ENCODE results near the gene TMEM131.
A peak's percentile ranks its signal among the peaks of the same experiment; 100 is the strongest.
"Not testable (repeated sequence)": the region's sequence is repeated elsewhere in the genome, so short reads cannot be mapped to it uniquely, and the experiment has no call there.

TMEM131 gene

DNA sequence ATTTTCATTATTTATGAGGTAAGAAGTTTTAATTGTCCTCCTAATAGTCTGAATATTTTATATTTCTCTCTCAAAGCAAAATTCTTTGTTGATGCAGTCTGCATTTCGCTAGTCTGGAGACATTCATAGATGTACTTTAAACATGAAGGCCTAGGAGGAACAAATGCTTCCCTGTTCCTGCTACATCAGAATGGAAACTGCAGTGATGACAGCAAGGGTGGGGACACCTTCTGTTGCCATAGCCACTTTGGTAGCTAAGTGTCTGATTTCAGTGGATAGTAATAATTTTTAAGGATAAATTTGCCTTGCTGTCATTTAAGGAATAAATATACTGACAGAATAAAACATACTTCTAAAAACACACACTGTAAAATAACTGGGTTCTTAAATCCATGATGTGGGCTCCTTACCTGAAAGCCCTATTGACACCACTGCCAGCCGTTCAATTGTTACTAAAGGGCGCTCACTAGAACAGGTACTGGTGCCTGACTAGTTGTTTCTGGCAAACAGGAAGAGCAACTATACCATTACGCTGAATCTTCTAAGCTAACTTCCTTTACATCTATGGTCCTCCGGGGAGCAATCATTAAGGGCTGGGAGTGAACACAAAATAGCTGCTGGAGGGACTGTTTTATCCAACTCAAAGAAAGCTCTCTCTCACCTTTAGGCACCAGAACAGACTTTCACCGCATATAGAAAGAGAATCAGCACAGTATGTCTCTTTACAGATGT is 88.2 kb downstream of the TMEM131 start:
- TF ChIP-seq JUND (IDR thresholded peaks at IDR 0.05; ENCODE audit: low read depth): no peak
- in situ Hi-C loops (cut with HindIII; ENCODE audit: low pct_unique_long_range_greater_than_20kb, low sequenced_read_pairs): no loop called here
- DNase-seq (ENCODE audit: low read depth in 1 of 2, low spot score in 1 of 2): no peak

DNA sequence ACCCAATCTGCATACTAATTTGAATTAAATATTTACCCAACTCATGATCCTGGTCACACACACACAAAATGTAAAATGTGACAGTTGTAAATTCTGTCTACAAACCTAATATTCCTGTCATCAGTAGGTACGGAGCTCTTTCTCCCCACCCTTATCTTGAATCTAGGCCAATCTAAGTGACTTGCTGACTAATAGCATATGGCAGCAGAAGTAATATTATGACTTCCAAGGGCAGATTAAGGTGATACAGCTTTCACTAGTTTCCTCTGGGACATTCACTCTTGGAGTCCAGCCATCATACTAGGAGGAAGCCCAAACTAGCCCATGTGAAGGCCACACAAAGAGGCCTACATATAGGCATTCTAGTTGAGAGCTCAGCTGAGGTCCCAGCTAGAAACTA is 89.4 kb downstream of the TMEM131 start:
- no peak for TF ChIP-seq JUND (IDR thresholded peaks at IDR 0.05; ENCODE audit: low read depth)
- in situ Hi-C loops (cut with HindIII; ENCODE audit: low pct_unique_long_range_greater_than_20kb, low sequenced_read_pairs): no loop called here
- no peak for DNase-seq (ENCODE audit: low read depth in 1 of 2, low spot score in 1 of 2)

DNA sequence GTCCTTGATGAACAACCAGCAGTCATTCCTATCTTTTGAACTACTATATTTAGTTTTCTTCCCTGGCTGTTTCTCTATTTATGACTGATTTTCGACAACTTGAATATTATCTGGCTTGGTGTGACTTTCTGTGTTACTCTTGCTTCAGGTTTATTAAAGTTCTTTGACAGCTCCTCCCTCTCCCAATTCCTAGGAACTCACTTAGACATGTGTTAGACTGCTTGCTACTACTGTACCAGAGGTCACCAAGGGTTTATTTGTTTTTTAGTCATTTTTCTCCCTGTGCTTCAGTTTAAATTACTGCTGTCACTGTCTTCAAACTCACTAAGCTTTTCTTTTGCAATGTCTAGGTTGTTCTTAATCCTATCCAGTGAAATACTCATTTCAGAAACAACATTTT is 90.5 kb downstream of the TMEM131 start:
- in situ Hi-C loops (cut with HindIII; ENCODE audit: low pct_unique_long_range_greater_than_20kb, low sequenced_read_pairs): no loop called here
- TF ChIP-seq JUND (IDR thresholded peaks at IDR 0.05; ENCODE audit: low read depth): no peak
- no peak for DNase-seq (ENCODE audit: low read depth in 1 of 2, low spot score in 1 of 2)

DNA sequence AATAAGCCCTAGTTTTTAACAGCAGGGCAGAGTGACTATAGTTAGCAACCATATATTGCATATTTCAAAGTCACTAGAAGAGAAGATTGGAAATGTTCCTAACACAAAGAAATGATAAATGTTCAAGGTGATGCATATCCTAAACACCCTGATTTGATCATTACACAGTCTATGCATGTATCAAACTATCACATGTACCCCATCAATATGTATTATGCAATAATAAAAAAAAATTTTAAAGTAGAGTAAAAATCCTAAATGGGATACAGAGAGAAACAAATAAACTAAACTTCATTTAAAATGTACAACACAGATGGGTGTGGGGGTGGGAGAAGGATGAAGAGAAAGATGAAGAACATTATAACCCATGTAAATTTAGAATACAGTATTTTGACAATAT is 93.9 kb downstream of the TMEM131 start:
- in situ Hi-C loops (cut with HindIII; ENCODE audit: low pct_unique_long_range_greater_than_20kb, low sequenced_read_pairs): no loop called here
- no peak for TF ChIP-seq JUND (IDR thresholded peaks at IDR 0.05; ENCODE audit: low read depth)
- DNase-seq (ENCODE audit: low read depth in 1 of 2, low spot score in 1 of 2): no peak

DNA sequence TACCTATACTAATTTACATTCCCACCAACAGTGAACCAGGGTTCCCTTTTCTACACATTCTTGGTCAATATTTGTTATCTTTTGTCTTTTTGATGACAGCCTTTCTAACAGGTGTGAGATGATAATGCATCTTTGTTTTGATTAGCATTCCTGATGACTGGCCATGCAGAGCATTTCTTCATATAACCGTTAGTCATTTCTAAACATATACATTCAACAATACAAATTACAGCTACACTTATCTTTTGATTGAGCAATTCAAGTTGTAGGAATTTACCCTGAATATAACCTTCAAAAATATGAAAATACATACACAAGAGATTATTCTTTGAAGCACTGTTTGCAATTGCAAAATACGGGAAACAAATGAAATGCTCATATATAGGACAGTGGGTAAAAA is 94.9 kb downstream of the TMEM131 start:
- in situ Hi-C loops (cut with HindIII; ENCODE audit: low pct_unique_long_range_greater_than_20kb, low sequenced_read_pairs): no loop called here
- DNase-seq (ENCODE audit: low read depth in 1 of 2, low spot score in 1 of 2): no peak
- no peak for TF ChIP-seq JUND (IDR thresholded peaks at IDR 0.05; ENCODE audit: low read depth)

DNA sequence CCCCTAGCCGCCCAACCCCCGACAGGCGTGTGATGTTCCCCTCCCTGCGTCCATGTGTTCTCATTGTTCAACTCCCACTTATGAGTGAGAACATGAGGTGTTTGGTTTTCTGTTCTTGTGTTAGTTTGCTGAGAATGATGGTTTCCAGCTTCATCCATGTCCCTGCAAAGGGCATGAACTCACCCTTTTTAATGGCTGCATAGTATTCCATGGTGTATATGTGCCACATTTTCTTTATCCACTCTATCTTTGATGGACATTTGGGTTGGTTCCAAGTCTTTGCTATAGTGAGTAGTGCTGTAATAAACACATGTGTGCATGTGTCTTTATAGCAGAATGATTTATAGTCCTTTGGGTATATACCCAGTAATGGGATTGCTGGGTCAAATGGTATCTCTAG is 102.7 kb downstream of the TMEM131 start:
- DNase-seq (ENCODE audit: low read depth in 1 of 2, low spot score in 1 of 2); in situ Hi-C loops (cut with HindIII; ENCODE audit: low pct_unique_long_range_greater_than_20kb, low sequenced_read_pairs): not testable (repeated sequence)

DNA sequence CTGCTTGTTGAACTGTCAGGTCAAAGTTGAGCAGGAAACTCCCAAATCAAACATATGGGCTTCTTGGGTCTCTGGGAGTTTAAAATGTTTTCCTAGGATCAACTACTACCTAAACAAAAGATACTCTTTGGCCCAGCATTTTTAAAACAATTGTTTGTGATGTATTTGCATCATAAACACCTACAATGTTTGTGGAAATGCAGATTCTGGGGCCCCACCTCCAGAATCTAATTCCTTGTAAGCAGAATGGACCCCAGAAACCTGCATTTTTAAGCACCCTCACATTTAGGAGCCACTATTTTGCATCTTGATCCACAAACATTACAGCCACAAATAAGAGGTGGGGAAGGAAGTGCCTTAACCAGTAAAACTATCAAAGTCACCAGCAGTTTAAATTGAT is 104.1 kb downstream of the TMEM131 start:
- in situ Hi-C loops (cut with HindIII; ENCODE audit: low pct_unique_long_range_greater_than_20kb, low sequenced_read_pairs): no loop called here
- DNase-seq (ENCODE audit: low read depth in 1 of 2, low spot score in 1 of 2): no peak
- no peak for TF ChIP-seq JUND (IDR thresholded peaks at IDR 0.05; ENCODE audit: low read depth)

DNA sequence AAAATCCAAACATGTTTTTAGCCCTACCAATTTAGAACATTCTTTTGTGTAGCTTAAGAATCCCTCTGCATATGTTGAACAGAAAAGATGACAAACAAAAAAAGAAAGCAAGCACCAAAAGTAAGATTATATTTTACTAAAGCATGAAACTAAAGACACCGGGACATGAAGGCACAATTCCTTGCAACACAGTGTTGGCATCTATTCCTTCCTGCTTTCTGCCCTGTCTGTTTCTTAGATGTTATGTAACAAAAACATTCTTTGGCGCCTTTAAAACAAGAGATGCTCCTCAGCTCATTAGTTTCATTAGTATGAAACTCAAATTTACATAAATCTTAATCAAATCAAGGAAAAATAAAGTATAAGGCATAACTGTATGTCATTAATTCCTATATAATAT is 106.6 kb downstream of the TMEM131 start:
- no peak for DNase-seq (ENCODE audit: low read depth in 1 of 2, low spot score in 1 of 2)
- in situ Hi-C loops (cut with HindIII; ENCODE audit: low pct_unique_long_range_greater_than_20kb, low sequenced_read_pairs): no loop called here
- no peak for TF ChIP-seq JUND (IDR thresholded peaks at IDR 0.05; ENCODE audit: low read depth)

DNA sequence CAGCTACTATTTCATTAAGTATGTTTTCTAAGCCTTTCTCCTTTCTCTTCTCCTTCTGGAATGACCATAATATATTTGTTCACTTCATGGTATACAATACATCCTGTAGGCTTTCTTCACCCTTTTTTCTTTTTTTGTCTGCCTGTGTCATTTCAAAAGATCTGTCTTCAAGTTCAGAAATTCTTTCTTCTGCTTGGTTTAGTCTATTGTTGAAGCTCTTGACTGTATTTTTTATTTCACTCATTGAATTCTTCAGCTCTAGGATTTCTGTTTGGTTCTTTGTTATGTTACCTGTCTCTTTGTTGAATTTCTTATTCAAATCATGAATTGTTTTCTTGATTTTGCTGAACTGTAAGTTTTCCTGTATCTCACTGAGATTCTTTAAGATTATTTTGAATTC is 109.9 kb downstream of the TMEM131 start:
- TF ChIP-seq JUND (IDR thresholded peaks at IDR 0.05; ENCODE audit: low read depth): no peak
- in situ Hi-C loops (cut with HindIII; ENCODE audit: low pct_unique_long_range_greater_than_20kb, low sequenced_read_pairs): no loop called here
- DNase-seq (ENCODE audit: low read depth in 1 of 2, low spot score in 1 of 2): no peak

DNA sequence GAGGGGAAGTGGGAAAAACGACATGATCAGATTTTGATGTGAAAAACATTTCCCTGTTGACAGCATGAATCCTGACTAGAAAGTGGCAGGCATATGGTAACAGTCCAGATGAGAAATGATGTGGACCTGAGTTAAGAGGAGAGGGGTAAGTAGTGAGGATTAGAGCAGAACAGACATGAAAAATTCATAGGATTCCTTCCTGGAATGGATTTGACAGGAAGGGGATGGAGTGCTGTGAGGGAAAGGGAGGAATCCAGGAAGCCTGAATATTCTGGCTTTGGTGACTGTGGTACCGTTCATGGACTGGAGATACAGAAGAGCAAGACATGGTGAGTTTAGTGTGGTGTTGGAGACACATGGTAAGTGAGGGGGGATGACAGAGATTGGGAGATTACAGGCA is 115.4 kb downstream of the TMEM131 start:
- in situ Hi-C loops (cut with HindIII; ENCODE audit: low pct_unique_long_range_greater_than_20kb, low sequenced_read_pairs): no loop called here
- no peak for TF ChIP-seq JUND (IDR thresholded peaks at IDR 0.05; ENCODE audit: low read depth)
- DNase-seq (ENCODE audit: low read depth in 1 of 2, low spot score in 1 of 2): no peak

DNA sequence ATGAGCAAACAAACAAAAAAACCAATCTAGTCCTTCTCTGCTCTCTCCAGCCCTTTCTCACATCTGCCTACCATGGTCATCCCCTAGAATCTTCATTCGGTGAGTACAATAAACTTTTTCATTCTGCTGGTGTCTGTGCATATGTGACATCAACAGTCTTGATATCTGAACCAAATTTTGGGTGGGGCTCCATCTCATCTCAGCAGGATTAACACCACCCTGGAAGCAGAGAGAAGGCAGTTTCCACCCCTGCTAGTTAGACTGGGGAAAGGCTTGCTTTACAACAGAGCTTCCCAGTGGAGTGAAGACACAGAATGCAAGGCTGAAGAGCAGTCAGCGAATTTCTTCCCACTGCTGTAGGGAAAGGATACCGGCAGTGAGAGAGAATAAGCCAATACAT is 116.9 kb downstream of the TMEM131 start:
- DNase-seq (ENCODE audit: low read depth in 1 of 2, low spot score in 1 of 2): no peak
- in situ Hi-C loops (cut with HindIII; ENCODE audit: low pct_unique_long_range_greater_than_20kb, low sequenced_read_pairs): no loop called here
- no peak for TF ChIP-seq JUND (IDR thresholded peaks at IDR 0.05; ENCODE audit: low read depth)

DNA sequence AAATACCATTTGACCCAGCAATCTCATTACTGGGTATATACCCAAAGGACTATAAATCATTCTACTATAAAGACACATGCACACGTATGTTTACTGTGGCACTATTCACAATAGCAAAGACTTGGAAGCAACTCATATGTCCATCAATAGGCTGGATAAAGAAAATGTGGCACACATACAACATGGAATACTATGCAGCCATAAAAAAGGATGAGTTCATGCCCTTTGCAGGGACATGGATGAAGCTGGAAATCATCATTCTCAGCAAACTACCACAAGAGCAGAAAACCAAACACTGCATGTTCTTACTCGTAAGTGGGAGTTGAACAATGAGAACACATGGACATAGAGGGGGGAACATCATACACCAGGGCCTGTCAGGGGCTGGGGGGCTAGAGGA is 117.4 kb downstream of the TMEM131 start:
- in situ Hi-C loops (cut with HindIII; ENCODE audit: low pct_unique_long_range_greater_than_20kb, low sequenced_read_pairs); DNase-seq (ENCODE audit: low read depth in 1 of 2, low spot score in 1 of 2): not testable (repeated sequence)

DNA sequence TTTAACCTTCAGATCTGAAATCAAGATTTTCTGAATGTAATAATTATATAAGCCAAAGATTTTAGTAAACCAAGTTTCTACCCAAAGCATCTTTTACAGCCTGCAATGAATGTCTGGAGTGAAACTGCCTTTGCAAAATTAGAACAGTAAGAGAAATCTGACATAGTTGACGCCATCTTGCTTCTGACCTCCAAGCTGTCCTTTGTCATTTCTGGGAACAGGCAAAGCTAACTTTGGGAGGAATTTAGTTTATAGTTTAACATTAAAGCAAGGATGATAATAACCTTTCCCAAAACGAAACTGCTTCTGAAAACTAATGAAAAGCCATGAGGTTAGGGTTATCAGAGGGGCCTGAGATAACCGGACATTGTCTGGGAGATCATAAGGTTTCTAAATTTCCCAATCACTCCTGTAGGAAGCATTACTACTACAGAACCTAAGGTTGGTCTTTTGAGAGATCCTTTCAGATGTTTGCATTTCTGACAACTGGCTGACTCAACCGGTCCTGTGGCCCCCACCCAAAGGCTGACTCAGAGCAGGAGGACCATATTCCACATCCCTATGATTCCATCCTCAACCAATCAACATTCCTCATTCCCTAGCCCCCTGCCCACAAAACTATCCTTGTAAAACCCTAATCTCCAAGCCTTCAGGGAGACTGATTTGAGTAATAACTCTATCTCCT is 124.5 kb downstream of the TMEM131 start:
- no peak for DNase-seq (ENCODE audit: low read depth in 1 of 2, low spot score in 1 of 2)
- no peak for TF ChIP-seq JUND (IDR thresholded peaks at IDR 0.05; ENCODE audit: low read depth)
- in situ Hi-C loops (cut with HindIII; ENCODE audit: low pct_unique_long_range_greater_than_20kb, low sequenced_read_pairs): no loop called here

DNA sequence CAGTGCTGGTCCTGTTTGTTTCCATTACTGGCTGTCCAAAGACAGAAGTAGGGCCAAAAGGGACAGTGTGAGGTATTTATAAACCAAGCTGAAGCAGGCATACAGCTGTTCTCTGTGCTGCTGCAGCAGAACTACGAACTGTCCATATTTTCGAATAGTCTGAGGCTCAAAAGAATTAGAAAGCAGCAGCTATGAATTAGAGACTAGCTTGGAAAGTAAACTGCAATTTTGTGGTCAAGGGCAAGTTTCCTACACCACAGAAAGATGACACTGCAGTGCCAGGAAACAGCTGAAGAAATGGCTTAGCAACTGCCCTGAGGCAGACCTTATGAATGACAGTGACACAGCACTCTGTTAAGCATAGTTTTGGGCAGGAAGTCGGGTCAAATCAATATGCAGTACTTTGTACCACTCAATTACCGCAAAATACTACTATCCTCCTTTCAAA is 125.3 kb downstream of the TMEM131 start:
- TF ChIP-seq JUND (IDR thresholded peaks at IDR 0.05; ENCODE audit: low read depth): no peak
- peak; percentile 3 to 80 for DNase-seq (ENCODE audit: low read depth in 1 of 2, low spot score in 1 of 2)
- in situ Hi-C loops (cut with HindIII; ENCODE audit: low pct_unique_long_range_greater_than_20kb, low sequenced_read_pairs): no loop called here
